Lower lobe of right lung (tissue), 2 donors: ENCODE results near the gene MAP2K2. TPM values are rescaled to one million over a fixed set of nuclear protein-coding genes. Genes with fewer than 3 reads are reported as not detected.

Experiments
- ATAC-seq, 2 donors: fragments of 200-7000 bp; cut with Tn5 transposase; one replicate each; pipeline ENCODE4 v1.9.1; 2020 to 2022; ENCODE audit warnings: mild to moderate bottlenecking in 2 of 2, moderate library complexity in 2 of 2
- DNase-seq: peaks from one replicate; pipeline ENCODE4 v3.0.0-alpha.2; 2020
- H3K27ac ChIP-seq: fragments of 200-600 bp; one replicate; pipeline ENCODE4 v1.8.0; 2022
- H3K27me3 ChIP-seq: fragments of 200-600 bp; one replicate; pipeline ENCODE4 v1.8.0; 2022; ENCODE audit warnings: low read depth
- H3K36me3 ChIP-seq: fragments of 200-600 bp; one replicate; pipeline ENCODE4 v1.8.0; 2022; ENCODE audit warnings: mild to moderate bottlenecking
- H3K4me1 ChIP-seq: fragments of 200-600 bp; one replicate; pipeline ENCODE4 v1.8.0; 2022
- H3K4me3 ChIP-seq: fragments of 200-600 bp; one replicate; pipeline ENCODE4 v1.8.0; 2022; ENCODE audit warnings: mild to moderate bottlenecking
- H3K9me3 ChIP-seq: fragments of 200-600 bp; one replicate; pipeline ENCODE4 v1.8.0; 2022
- intact Hi-C: fragments of 100-400 bp; cut with DNase I; formaldehyde crosslinking; loops from one replicate; pipeline ENCODE4 v1.11.0; 2022
- total RNA-seq: library from RNA; stranded (reverse); fragmentation: NEBNext Ultra II Directional; extraction: Animal tissue kit (Norgen Biotek cat#: 25700); gene quantifications from one replicate; pipeline ENCODE4 v1.2.1, GENCODE V29; 2021
- TF ChIP-seq, protein P1 (sequence below): fragments of 200-600 bp; IDR thresholded peaks from one replicate; pipeline ENCODE4 v1.8.0; 2022; ENCODE audit warnings: antibody characterized with exemption, mild to moderate bottlenecking
- donor health status: DM: no; HTN: yes; CAD: no; lungs with severe emphysema.

The MAP2K2 gene
- total RNA-seq, 1 donor from 2014 or later, result 125 TPM

DNA sequence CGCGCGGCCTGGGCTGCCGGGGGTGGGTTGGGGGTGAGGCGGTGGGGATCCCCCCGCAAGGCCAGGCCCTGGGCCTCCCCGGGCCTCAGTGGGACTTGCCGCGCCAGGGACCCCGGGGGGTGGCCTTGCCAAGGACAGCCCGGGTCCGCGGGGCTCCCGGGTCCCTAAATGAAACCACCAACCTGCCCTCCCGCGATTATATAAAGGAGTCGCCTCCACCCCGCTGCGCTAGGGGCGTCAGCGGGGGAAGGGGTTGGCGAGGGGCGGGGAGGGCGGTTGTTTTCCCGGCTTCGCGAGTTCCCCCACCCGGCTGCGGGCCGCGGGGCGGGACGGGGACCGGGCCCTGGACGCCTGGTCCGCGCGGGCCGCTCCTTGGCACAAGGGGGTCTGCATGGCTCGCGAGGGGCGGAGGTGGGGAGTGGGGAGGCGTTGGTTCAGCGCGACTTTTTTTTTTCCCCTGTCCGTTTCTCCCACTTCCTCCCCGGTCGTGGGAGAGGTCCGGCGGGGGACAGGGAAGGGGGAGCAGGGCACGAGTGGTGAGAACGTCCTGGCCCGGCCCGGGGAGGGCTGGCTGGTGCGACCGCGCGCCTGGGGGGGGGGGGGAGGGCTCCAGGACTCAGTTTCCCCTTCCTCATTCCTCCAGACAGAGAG lies 56.4 kb downstream of the MAP2K2 start:
- H3K27me3 ChIP-seq, result no peaks in the 10 kb centered on the region
- peaks cover 38% of the 10 kb centered on the region for H3K4me1 ChIP-seq
- peak overlapping the region; percentile 94 for H3K27ac ChIP-seq
- H3K36me3 ChIP-seq, result peaks cover 6% of the 10 kb centered on the region
- ATAC-seq (peak; percentile 1 to 5), DNase-seq (peak; percentile 67)
- H3K9me3 ChIP-seq, result no peaks in the 10 kb centered on the region
- TF ChIP-seq, protein P1, sequence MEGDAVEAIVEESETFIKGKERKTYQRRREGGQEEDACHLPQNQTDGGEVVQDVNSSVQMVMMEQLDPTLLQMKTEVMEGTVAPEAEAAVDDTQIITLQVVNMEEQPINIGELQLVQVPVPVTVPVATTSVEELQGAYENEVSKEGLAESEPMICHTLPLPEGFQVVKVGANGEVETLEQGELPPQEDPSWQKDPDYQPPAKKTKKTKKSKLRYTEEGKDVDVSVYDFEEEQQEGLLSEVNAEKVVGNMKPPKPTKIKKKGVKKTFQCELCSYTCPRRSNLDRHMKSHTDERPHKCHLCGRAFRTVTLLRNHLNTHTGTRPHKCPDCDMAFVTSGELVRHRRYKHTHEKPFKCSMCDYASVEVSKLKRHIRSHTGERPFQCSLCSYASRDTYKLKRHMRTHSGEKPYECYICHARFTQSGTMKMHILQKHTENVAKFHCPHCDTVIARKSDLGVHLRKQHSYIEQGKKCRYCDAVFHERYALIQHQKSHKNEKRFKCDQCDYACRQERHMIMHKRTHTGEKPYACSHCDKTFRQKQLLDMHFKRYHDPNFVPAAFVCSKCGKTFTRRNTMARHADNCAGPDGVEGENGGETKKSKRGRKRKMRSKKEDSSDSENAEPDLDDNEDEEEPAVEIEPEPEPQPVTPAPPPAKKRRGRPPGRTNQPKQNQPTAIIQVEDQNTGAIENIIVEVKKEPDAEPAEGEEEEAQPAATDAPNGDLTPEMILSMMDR, result no peak
- intact Hi-C loops, result no loop called here
- peak overlapping the region; percentile 88 for H3K4me3 ChIP-seq

DNA sequence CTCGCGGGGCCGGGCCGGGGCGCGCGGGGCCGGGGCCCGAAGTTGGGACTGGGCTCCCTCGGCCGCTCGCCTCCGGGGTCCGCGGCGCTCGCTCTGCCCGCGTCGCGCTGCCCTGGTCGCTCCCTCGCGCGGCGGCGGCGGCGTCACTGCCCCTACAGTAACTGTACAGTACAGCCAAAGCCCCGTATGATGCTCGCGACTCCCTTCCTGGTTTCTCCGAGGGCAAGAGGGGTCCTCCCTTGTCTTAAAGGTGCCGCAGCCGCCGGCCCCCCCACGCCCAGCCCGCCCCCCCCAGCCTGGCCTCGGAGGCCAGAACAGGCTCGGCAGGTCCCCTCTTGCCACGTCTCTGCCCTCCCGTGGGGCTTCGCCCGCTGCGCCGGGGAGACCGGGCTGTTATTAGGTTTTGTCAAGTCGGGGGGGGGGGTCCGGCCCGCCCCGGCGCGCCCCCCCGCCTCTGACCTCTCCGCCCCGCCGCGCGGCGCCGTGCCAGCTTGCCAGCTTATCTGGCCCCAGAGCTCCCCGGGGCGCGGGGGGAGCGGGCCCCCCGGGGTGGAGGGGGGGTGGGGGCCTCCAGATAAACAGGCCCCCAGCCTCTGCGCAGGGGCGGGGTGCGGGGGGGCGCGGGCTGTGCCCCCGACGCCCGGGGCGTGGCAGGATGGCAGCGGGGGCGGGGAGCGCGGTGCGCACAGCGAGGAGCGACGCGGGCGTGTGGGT lies 57.1 kb downstream of the MAP2K2 start, which contains the start of gene ZBTB7A:
ZBTB7A (minus strand) TSS at position 218 of the 714 bp plus-strand sequence. CDS start 11,667 bp downstream, outside the sequence.
- Histone ChIP-seq H3K4me3 (peak within 1 kb of the TSS; percentile 88), H3K27me3 (no peaks in the 10 kb centered on the region), H3K36me3 (peaks cover 6% of the 10 kb centered on the region), H3K9me3 (no peaks in the 10 kb centered on the region), H3K4me1 (peaks cover 44% of the 10 kb centered on the region), H3K27ac (peak within 1 kb of the TSS; percentile 94)
- DNase-seq (peak; percentile 94), ATAC-seq (peak; percentile 63 to 64)
- TF ChIP-seq, protein P1, result no peak
- intact Hi-C loops, result no loop called here

DNA sequence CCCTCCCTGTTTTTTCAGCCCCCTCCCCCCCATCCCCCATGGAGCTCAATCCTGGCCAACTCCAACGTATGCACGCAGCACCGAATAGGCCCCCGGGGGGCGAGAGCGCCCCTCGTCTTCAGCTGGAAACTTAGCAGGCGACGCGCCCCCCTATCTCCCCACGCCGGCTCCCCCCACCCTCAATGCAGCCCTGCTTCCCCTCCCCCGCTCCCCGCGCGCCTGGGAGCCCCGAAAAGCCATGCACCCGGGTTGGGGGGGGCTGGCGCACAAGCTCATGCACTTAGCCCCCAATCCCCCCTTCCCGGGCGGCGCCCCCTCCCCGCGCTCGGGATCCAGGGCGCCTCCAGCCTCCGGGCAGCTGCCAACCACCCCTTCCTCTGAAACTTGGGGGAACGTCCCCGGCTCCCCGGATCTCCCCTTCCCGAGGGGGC lies 57.7 kb downstream of the MAP2K2 start:
- H3K4me1 ChIP-seq, result peaks cover 51% of the 10 kb centered on the region
- no peaks in the 10 kb centered on the region for H3K27me3 ChIP-seq
- DNase-seq (no peak), ATAC-seq (no peak)
- TF ChIP-seq, protein P1, result no peak
- peak overlapping the region; percentile 94 for H3K27ac ChIP-seq
- intact Hi-C loops, result no loop called here
- peak overlapping the region; percentile 88 for H3K4me3 ChIP-seq
- H3K36me3 ChIP-seq, result peaks cover 6% of the 10 kb centered on the region
- no peaks in the 10 kb centered on the region for H3K9me3 ChIP-seq

DNA sequence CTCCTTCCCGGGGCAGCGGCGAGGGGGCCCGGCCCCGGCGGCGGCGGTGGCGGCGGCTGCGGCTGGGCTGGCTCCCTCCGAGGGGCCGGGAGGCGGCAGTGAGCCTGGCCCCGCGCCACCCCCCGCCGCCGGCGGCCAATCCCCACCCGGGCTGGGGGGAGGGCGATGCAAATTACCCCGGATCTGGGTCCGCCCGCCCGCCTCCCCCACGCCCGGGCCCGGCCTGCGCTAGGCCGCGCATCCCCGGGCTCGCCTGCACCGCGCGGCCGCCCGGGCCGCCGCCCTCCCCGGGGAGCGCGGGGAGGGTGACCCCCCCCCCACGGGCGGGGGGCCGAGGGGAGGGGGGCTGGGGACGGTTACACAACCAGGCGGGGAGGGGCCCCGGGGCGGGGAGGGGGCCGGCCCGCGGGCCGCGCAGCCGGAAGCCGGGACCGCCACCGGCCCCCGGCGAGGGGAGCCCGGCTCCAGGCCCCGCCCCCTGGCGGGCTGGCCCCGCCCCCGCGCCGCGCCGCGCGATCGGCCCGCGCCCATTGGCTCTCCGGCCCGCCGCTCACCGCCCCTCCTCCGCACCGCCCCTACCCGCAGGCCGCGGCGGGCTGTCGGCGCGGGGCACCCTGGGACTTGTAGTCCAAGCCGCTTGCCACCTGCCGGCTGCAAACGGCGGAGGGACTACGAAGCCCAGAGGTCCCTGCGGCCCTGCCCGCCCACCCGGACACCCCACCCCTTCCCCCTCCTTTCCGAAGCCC lies 58.3 kb downstream of the MAP2K2 start:
- H3K27me3 ChIP-seq, result no peaks in the 10 kb centered on the region
- TF ChIP-seq, protein P1, result no peak
- ATAC-seq (peak; percentile 82 to 90), DNase-seq (peak; percentile 97)
- intact Hi-C loops, result no loop called here
- peaks cover 6% of the 10 kb centered on the region for H3K36me3 ChIP-seq
- H3K4me3 ChIP-seq, result peak overlapping the region; percentile 88
- H3K4me1 ChIP-seq, result peaks cover 57% of the 10 kb centered on the region
- H3K27ac ChIP-seq, result no peak overlapping the region
- no peaks in the 10 kb centered on the region for H3K9me3 ChIP-seq

DNA sequence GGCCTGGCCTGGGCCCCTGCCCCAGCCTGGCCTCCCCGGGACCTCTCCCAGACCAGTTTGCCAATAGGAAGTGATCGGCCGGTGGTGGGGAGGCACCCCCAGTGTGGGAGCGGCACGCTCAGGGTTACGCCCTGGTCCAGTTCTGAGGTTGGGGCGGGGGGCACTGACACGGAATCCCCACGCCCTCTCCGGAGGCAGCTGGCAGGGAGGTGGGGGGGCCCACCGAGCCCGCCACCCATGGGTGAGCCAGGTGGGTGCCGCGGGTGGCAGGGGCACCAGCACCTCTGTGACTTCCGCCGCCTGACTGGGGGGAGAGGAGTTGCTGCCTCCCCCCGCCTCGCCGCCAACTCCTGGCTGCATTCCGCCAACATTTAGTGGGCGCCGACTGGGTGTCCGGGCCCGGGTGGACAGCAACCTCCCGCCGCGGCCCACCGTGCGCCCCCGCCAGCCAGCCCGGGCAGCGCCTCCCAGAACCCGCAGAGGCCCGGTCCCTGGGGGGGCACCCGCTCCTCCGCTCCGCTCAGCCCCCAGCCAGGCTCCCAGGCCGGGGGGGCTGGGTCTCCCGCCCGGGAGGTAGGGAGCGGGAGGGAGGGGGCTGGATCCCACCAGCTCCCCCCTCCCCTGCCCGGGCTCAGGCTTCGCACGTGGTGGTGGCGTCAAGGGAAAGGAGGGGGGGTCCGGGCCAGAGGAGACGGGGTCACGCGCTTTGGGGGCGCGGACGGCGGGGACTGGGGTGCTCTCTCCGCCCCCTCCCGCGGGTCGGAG lies 59.2 kb downstream of the MAP2K2 start:
- H3K9me3 ChIP-seq, result no peaks in the 10 kb centered on the region
- DNase-seq, result peak; percentile 78
- peaks cover 64% of the 10 kb centered on the region for H3K4me1 ChIP-seq
- H3K27ac ChIP-seq, result peak overlapping the region; percentile 91
- ATAC-seq, result no peak
- H3K27me3 ChIP-seq, result no peaks in the 10 kb centered on the region
- H3K36me3 ChIP-seq, result peaks cover 6% of the 10 kb centered on the region
- TF ChIP-seq, protein P1, result no peak
- peak overlapping the region; percentile 81 for H3K4me3 ChIP-seq
- intact Hi-C loops, result no loop called here
